LoVo (cell line): ENCODE results near the gene HSPA14.
A peak's percentile ranks its signal among the peaks of the same experiment; 100 is the strongest.
"Not testable (repeated sequence)": the region's sequence is repeated elsewhere in the genome, so short reads cannot be mapped to it uniquely, and the experiment has no call there.

Experiments used
- DNase-seq: peaks from one replicate; pipeline ENCODE4 v3.0.0-alpha.2; 2016; ENCODE audit warnings: low spot score

HSPA14 gene

GRCh38 chr10:14838582-14839304, 637 bp downstream of the HSPA14 start:
- DNase-seq = no peak

- no peak for DNase-seq
These were observed 1.2 kb downstream of the HSPA14 start for GRCh38 chr10:14839305-14839695.

GRCh38 chr10:14840178-14840577, 2.1 kb downstream of the HSPA14 start:
- DNase-seq = no peak

GRCh38 chr10:14843327-14843988, 5.4 kb downstream of the HSPA14 start:
- DNase-seq = no peak

GRCh38 chr10:14844948-14845347, 6.8 kb downstream of the HSPA14 start:
- DNase-seq = no peak

GRCh38 chr10:14852236-14852635, 14.1 kb downstream of the HSPA14 start:
- DNase-seq = no peak

GRCh38 chr10:14855453-14855852, 17.3 kb downstream of the HSPA14 start:
- DNase-seq = no peak

- no peak for DNase-seq
These were observed 20.3 kb downstream of the HSPA14 start for GRCh38 chr10:14858338-14858960.

- no peak for DNase-seq
These were observed 20.9 kb downstream of the HSPA14 start for GRCh38 chr10:14859043-14859442.

- DNase-seq = no peak
These were observed 21.7 kb downstream of the HSPA14 start for GRCh38 chr10:14859775-14860174.

- peak; percentile 19 for DNase-seq
These were observed 22.7 kb downstream of the HSPA14 start for GRCh38 chr10:14860791-14861190.

- DNase-seq = not testable (repeated sequence)
These were observed 26.4 kb downstream of the HSPA14 start for GRCh38 chr10:14864466-14864865.

GRCh38 chr10:14864871-14865270, 26.8 kb downstream of the HSPA14 start:
- not testable (repeated sequence) for DNase-seq

GRCh38 chr10:14873090-14873760, 35.1 kb downstream of the HSPA14 start:
- no peak for DNase-seq

GRCh38 chr10:14875941-14876340, 37.8 kb downstream of the HSPA14 start:
- no peak for DNase-seq

GRCh38 chr10:14876764-14877163, 38.7 kb downstream of the HSPA14 start:
- no peak for DNase-seq

- DNase-seq = peak; percentile 92
These were observed 40.4 kb downstream of the HSPA14 start, which contains the start of gene SUV39H2 for GRCh38 chr10:14878266-14879123. Gene SUV39H2, plus strand, starts transcription at chr10:14878866. Its CDS starts 23 bp downstream, at chr10:14878889.

- DNase-seq = no peak
These were observed 41.2 kb downstream of the HSPA14 start for GRCh38 chr10:14879124-14879927.

GRCh38 chr10:14879928-14880193, 41.8 kb downstream of the HSPA14 start:
- no peak for DNase-seq

GRCh38 chr10:14880229-14880628, 42.1 kb downstream of the HSPA14 start:
- no peak for DNase-seq

GRCh38 chr10:14884082-14884481, 46.0 kb downstream of the HSPA14 start:
- DNase-seq = no peak
